HepG2 (cell line): Measurements from ENCODE around the gene PAQR6. TPM values are rescaled to one million over a fixed set of nuclear protein-coding genes. Genes with fewer than 3 reads are reported as not detected.
A peak's percentile ranks its signal among the peaks of the same experiment; 100 is the strongest.

ENCODE experiments used
- GABPB1 ChIP-seq: IDR thresholded peaks from 2 replicates; pipeline ENCODE4 v1.6.1; 2016; ENCODE audit warnings: mild to moderate bottlenecking, missing genetic modification reagents, moderate library complexity, missing compliant biosample characterization
- HNRNPK ChIP-seq: fragments of 200-400 bp; formaldehyde crosslinking; IDR thresholded peaks from 2 replicates; pipeline ENCODE4 v1.6.1; 2018; ENCODE audit warnings: low read length, low read depth, moderate library complexity, mild to moderate bottlenecking; ENCODE audit not compliant: poor library complexity, severe bottlenecking
- KDM5B ChIP-seq: sonication (generic); formaldehyde crosslinking; IDR thresholded peaks from 2 replicates; pipeline ENCODE4 v1.4.0; 2020; ENCODE audit warnings: missing genetic modification reagents, mild to moderate bottlenecking, borderline replicate concordance
- MBD4 ChIP-seq: IDR thresholded peaks from 2 replicates; pipeline ENCODE4 v1.6.1; 2012; ENCODE audit warnings: low read length, inconsistent platforms, borderline replicate concordance
- SP2 ChIP-seq: sonication (generic); formaldehyde crosslinking; IDR thresholded peaks from 2 replicates; pipeline ENCODE4 v1.5.1; 2020; ENCODE audit warnings: mild to moderate bottlenecking, missing genetic modification reagents
- ZNF235 ChIP-seq: sonication (generic); formaldehyde crosslinking; IDR thresholded peaks from 2 replicates; pipeline ENCODE4 v1.8.1; 2023; ENCODE audit warnings: mild to moderate bottlenecking, missing genetic modification reagents, borderline replicate concordance
- ZNF251 ChIP-seq: sonication (generic); formaldehyde crosslinking; IDR thresholded peaks from 2 replicates; pipeline ENCODE4 v1.9.0; 2021; ENCODE audit warnings: mild to moderate bottlenecking, missing genetic modification reagents
- ZNF282 ChIP-seq: fragments of 450-650 bp; IDR thresholded peaks from 2 replicates; pipeline ENCODE4 v1.6.1; 2018; ENCODE audit not compliant: partially characterized antibody
- ZNF317 ChIP-seq: sonication (generic); formaldehyde crosslinking; IDR thresholded peaks from 2 replicates; pipeline ENCODE4 v1.5.0; 2020; ENCODE audit warnings: mild to moderate bottlenecking, missing genetic modification reagents
- ZNF543 ChIP-seq: sonication (generic); formaldehyde crosslinking; IDR thresholded peaks from 2 replicates; pipeline ENCODE4 v1.4.0; 2020; ENCODE audit warnings: mild to moderate bottlenecking, missing genetic modification reagents
- ZNF598 ChIP-seq: sonication (generic); formaldehyde crosslinking; IDR thresholded peaks from 2 replicates; pipeline ENCODE4 v1.5.1; 2020; ENCODE audit warnings: mild to moderate bottlenecking, missing genetic modification reagents, borderline replicate concordance
- ZNF737 ChIP-seq: sonication (generic); formaldehyde crosslinking; IDR thresholded peaks from 2 replicates; pipeline ENCODE4 v1.5.0; 2020; ENCODE audit warnings: missing genetic modification reagents, mild to moderate bottlenecking, borderline replicate concordance
- ZSCAN31 ChIP-seq: sonication (generic); formaldehyde crosslinking; IDR thresholded peaks from 2 replicates; pipeline ENCODE4 v1.5.0; 2020; ENCODE audit warnings: low read depth, mild to moderate bottlenecking, missing genetic modification reagents
- polyA plus RNA-seq, 8 experiments: library from polyadenylated mRNA; depleted of rRNA in 3 of 8; stranded (reverse) in 7 of 8; unstranded in 1 of 8; fragments of >200 nt; fragmentation: Illumina TruSeq in 4 of 8; extraction: Trizol in 4 of 8; gene quantifications; 2 replicates each; pipeline versions ENCODE4 v1.2.1 to v1.2.3, GENCODE V29; 2011 to 2016; ENCODE audit warnings: low read depth in 4 of 8, missing spikeins in 1 of 8, mixed read lengths in 1 of 8; ENCODE audit not compliant: insufficient read depth in 1 of 8
- total RNA-seq, 5 experiments: library from RNA; depleted of rRNA; stranded (reverse); fragments of >200 nt; fragmentation: Illumina TruSeq; extraction: Trizol; gene quantifications; 2 replicates each; pipeline ENCODE4 v1.2.3, GENCODE V29; 2016; ENCODE audit warnings: low read depth in 1 of 5
- TF ChIP-seq, protein P1 (sequence below), 2 experiments: IDR thresholded peaks; 2 replicates each; pipeline ENCODE4 v1.6.1; 2011 to 2012; ENCODE audit warnings: low read length in 2 of 2, borderline replicate concordance in 1 of 2, low read depth in 1 of 2, mild to moderate bottlenecking in 1 of 2, moderate library complexity in 1 of 2
- TF ChIP-seq, protein P2 (sequence below): sonication (generic); formaldehyde crosslinking; IDR thresholded peaks from 2 replicates; pipeline ENCODE4 v1.4.0; 2020; ENCODE audit warnings: missing genetic modification reagents
- TF ChIP-seq, protein P3 (sequence below): IDR thresholded peaks from 2 replicates; pipeline ENCODE4 v1.6.1; 2016; ENCODE audit warnings: missing compliant biosample characterization, missing genetic modification reagents, borderline replicate concordance
- TF ChIP-seq, protein P4 (sequence below): sonication (generic); formaldehyde crosslinking; IDR thresholded peaks from 2 replicates; pipeline ENCODE4 v1.5.0; 2020; ENCODE audit warnings: missing genetic modification reagents
- TF ChIP-seq, protein P5 (sequence below): sonication (generic); formaldehyde crosslinking; IDR thresholded peaks from 2 replicates; pipeline ENCODE4 v1.5.0; 2020; ENCODE audit warnings: missing genetic modification reagents, mild to moderate bottlenecking, borderline replicate concordance

The PAQR6 gene
- total and polyA plus RNA-seq, 2 of the 13 experiments (the other 11 are each of a cell fraction or from before 2014, with no cell fraction given), result 0.82 to 1.4 TPM

DNA sequence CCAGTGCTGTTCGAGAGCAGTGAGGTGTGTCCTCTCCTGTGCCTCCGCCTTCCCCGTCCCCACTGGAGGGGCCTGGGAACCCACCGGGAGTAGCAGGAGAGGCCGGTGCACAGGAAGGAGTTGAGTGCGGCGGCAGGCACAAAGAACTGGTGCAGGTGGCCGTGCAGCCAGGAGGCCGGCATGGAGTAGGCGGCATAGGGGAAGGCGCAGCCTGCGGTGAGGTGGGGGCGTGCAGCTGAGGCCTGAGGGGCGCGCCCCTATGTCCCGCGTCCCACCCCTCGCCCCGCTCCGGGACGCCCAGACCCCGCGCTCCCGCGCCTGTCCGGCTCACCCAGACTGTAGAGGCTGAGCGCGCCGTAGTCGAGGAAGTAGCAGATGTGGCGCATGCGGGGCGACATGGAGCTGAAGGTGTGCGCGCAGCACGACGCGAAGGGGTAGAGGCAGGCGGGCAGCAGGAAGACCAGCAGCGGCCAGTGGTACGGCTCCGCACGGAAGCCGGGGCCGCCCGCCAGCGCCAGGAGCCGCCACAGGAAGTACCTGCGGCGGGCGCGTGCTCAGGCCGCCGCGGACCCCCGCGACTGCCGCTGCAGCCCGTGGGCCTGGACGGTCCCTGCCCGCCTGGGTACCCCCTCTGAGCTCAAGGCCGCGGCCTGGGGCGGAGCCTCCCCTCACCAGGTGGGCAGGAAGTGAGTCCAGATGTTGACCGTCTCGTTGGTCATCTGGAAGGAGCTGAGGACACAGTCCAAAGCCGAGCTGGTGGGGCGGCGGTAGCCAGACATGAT is 2.2 kb downstream of the PAQR6 start (continued):
- TF ChIP-seq MBD4, result no peak
- TF ChIP-seq, protein P1, sequence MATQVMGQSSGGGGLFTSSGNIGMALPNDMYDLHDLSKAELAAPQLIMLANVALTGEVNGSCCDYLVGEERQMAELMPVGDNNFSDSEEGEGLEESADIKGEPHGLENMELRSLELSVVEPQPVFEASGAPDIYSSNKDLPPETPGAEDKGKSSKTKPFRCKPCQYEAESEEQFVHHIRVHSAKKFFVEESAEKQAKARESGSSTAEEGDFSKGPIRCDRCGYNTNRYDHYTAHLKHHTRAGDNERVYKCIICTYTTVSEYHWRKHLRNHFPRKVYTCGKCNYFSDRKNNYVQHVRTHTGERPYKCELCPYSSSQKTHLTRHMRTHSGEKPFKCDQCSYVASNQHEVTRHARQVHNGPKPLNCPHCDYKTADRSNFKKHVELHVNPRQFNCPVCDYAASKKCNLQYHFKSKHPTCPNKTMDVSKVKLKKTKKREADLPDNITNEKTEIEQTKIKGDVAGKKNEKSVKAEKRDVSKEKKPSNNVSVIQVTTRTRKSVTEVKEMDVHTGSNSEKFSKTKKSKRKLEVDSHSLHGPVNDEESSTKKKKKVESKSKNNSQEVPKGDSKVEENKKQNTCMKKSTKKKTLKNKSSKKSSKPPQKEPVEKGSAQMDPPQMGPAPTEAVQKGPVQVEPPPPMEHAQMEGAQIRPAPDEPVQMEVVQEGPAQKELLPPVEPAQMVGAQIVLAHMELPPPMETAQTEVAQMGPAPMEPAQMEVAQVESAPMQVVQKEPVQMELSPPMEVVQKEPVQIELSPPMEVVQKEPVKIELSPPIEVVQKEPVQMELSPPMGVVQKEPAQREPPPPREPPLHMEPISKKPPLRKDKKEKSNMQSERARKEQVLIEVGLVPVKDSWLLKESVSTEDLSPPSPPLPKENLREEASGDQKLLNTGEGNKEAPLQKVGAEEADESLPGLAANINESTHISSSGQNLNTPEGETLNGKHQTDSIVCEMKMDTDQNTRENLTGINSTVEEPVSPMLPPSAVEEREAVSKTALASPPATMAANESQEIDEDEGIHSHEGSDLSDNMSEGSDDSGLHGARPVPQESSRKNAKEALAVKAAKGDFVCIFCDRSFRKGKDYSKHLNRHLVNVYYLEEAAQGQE (IDR thresholded peaks at IDR 0.05; ENCODE audit: borderline replicate concordance in 1 of 2, low read depth in 1 of 2, low read length in 2 of 2), result no peak
- TF ChIP-seq KDM5B (CRISPR knock-in tag), result peak; percentile 89
- TF ChIP-seq, protein P2, sequence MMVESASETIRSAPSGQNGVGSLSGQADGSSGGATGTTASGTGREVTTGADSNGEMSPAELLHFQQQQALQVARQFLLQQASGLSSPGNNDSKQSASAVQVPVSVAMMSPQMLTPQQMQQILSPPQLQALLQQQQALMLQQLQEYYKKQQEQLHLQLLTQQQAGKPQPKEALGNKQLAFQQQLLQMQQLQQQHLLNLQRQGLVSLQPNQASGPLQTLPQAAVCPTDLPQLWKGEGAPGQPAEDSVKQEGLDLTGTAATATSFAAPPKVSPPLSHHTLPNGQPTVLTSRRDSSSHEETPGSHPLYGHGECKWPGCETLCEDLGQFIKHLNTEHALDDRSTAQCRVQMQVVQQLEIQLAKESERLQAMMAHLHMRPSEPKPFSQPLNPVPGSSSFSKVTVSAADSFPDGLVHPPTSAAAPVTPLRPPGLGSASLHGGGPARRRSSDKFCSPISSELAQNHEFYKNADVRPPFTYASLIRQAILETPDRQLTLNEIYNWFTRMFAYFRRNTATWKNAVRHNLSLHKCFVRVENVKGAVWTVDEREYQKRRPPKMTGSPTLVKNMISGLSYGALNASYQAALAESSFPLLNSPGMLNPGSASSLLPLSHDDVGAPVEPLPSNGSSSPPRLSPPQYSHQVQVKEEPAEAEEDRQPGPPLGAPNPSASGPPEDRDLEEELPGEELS (CRISPR knock-in tag), result no peak
- peak; percentile 72 for TF ChIP-seq ZSCAN31 (CRISPR knock-in tag)
- TF ChIP-seq ZNF317 (CRISPR knock-in tag), result no peak
- peak; percentile 72; the same call in 1 of the 2 replicates for TF ChIP-seq ZNF543 (CRISPR knock-in tag)
- TF ChIP-seq ZNF737 (CRISPR knock-in tag), result no peak
- TF ChIP-seq ZNF235 (CRISPR knock-in tag), result 0 out of 2 replicates have a peak, but pooled peaks have one; percentile 49
- TF ChIP-seq SP2 (CRISPR knock-in tag), result no peak
- TF ChIP-seq ZNF282, result no peak
- TF ChIP-seq, protein P3, sequence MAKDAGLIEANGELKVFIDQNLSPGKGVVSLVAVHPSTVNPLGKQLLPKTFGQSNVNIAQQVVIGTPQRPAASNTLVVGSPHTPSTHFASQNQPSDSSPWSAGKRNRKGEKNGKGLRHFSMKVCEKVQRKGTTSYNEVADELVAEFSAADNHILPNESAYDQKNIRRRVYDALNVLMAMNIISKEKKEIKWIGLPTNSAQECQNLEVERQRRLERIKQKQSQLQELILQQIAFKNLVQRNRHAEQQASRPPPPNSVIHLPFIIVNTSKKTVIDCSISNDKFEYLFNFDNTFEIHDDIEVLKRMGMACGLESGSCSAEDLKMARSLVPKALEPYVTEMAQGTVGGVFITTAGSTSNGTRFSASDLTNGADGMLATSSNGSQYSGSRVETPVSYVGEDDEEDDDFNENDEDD (CRISPR knock-in tag), result peak; percentile 47; the same call in 1 of the 2 replicates
- 0 out of 2 replicates have a peak, but pooled peaks have one; percentile 25 for TF ChIP-seq ZNF251
- TF ChIP-seq, protein P4, sequence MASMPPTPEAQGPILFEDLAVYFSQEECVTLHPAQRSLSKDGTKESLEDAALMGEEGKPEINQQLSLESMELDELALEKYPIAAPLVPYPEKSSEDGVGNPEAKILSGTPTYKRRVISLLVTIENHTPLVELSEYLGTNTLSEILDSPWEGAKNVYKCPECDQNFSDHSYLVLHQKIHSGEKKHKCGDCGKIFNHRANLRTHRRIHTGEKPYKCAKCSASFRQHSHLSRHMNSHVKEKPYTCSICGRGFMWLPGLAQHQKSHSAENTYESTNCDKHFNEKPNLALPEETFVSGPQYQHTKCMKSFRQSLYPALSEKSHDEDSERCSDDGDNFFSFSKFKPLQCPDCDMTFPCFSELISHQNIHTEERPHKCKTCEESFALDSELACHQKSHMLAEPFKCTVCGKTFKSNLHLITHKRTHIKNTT (CRISPR knock-in tag), result no peak
- TF ChIP-seq, protein P5, sequence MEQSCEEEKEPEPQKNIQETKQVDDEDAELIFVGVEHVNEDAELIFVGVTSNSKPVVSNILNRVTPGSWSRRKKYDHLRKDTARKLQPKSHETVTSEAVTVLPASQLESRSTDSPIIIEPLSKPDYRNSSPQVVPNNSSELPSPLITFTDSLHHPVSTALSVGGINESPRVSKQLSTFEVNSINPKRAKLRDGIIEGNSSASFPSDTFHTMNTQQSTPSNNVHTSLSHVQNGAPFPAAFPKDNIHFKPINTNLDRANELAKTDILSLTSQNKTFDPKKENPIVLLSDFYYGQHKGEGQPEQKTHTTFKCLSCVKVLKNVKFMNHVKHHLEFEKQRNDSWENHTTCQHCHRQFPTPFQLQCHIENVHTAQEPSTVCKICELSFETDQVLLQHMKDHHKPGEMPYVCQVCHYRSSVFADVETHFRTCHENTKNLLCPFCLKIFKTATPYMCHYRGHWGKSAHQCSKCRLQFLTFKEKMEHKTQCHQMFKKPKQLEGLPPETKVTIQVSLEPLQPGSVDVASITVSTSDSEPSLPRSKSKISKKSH (CRISPR knock-in tag), result peak; percentile 79; the same call in 1 of the 2 replicates
- TF ChIP-seq HNRNPK, result peak; percentile 22
- TF ChIP-seq ZNF598, result peak; percentile 65; the same call in 1 of the 2 replicates
- TF ChIP-seq GABPB1 (CRISPR knock-in tag), result peak; percentile 75; the same call in 1 of the 2 replicates
